Prostate gland (tissue), 2 donors: ENCODE data around the gene ARHGAP26. TPM values are rescaled to one million over a fixed set of nuclear protein-coding genes. Genes with fewer than 3 reads are reported as not detected.
"Not testable (repeated sequence)": the region's sequence is repeated elsewhere in the genome, so short reads cannot be mapped to it uniquely, and the experiment has no call there.

Source experiments
- DNase-seq: peaks from one replicate; pipeline ENCODE4 v3.0.0-alpha.2; 2019; ENCODE audit warnings: low spot score
- H3K27ac ChIP-seq, 2 donors: fragments of 200-600 bp; sonication (generic); 2 replicates each; pipeline ENCODE4 v1.5.1; 2017 to 2019
- H3K27me3 ChIP-seq: fragments of 200-600 bp; sonication (generic); replicated peaks from 2 replicates; pipeline ENCODE4 v1.5.1; 2019; ENCODE audit not compliant: insufficient read depth
- H3K36me3 ChIP-seq, 2 donors: fragments of 200-600 bp; sonication (generic); 1 replicate in 1 of 2; 2 replicates in 1 of 2; pipeline versions ENCODE4 v1.5.1 to v1.8.1; 2017 to 2019
- H3K4me1 ChIP-seq: fragments of 200-600 bp; sonication (generic); replicated peaks from 2 replicates; pipeline ENCODE4 v1.5.1; 2019
- H3K4me3 ChIP-seq, 2 donors: fragments of 200-600 bp; sonication (generic); 2 replicates each; pipeline ENCODE4 v1.5.1; 2017 to 2019
- H3K9me3 ChIP-seq: fragments of 200-600 bp; sonication (generic); 2 replicates; pipeline ENCODE4 v1.5.1; 2017
- CTCF ChIP-seq, 4 experiments: fragments of 200-600 bp in 2 of 4; fragments of 450-650 bp in 2 of 4; sonication (generic) in 2 of 4; IDR thresholded peaks; 1 replicate in 3 of 4; 2 replicates in 1 of 4; pipeline ENCODE4 v1.5.1; 2016 to 2019; ENCODE audit warnings: antibody characterized with exemption in 4 of 4, mild to moderate bottlenecking in 2 of 4, moderate library complexity in 2 of 4
- POLR2A ChIP-seq: fragments of 450-650 bp; IDR thresholded peaks from one replicate; pipeline ENCODE4 v1.6.1; 2016; ENCODE audit warnings: antibody characterized with exemption, mild to moderate bottlenecking
- POLR2AphosphoS5 ChIP-seq: sonication (generic); formaldehyde crosslinking; IDR thresholded peaks from one replicate; pipeline ENCODE4 v1.6.1; 2017; ENCODE audit warnings: antibody characterized with exemption
- WGBS: methylation state at CpG from one replicate; pipeline ENCODE4 v1.1.5; 2018; 5-methylcytosine and 5-hydroxymethylcytosine counted together
- intact Hi-C: fragments of 100-400 bp; cut with DNase I; formaldehyde crosslinking; loops from one replicate; pipeline ENCODE4 v1.14.2; 2022
- total RNA-seq, 2 donors: library from RNA; depleted of rRNA; stranded (reverse); fragments of >200 nt; gene quantifications; one replicate each; pipeline ENCODE4 v1.1.0, GENCODE V29; 2016

The ARHGAP26 gene
- total RNA-seq, 2 donors from 2014 or later = 11.7 to 39.8 TPM

- Histone ChIP-seq H3K4me3 (no peak overlapping the region), H3K36me3 (no peaks in the 10 kb centered on the region), H3K27me3 (no peaks in the 10 kb centered on the region), H3K4me1 (no peaks in the 10 kb centered on the region), H3K27ac (no peak overlapping the region), H3K9me3 (no peaks in the 10 kb centered on the region)
- intact Hi-C loops = no loop called here
- TF ChIP-seq CTCF (IDR thresholded peaks at IDR 0.05) (no peak), POLR2A (no peak), POLR2AphosphoS5 (no peak)
- no peak for DNase-seq
- WGBS = 92% methylated on average over 2 of the region's 2 CpGs
Observed at GRCh38 chr5:142994218-142994617, 224.0 kb downstream of the ARHGAP26 start.

GRCh38 chr5:142995621-142996020, 225.4 kb downstream of the ARHGAP26 start:
- DNase-seq, H3K4me3 ChIP-seq, H3K4me1 ChIP-seq, H3K36me3 ChIP-seq, H3K27me3 ChIP-seq, H3K27ac ChIP-seq, H3K9me3 ChIP-seq, intact Hi-C loops: not testable (repeated sequence)

- Histone ChIP-seq H3K36me3 (no peaks in the 10 kb centered on the region), H3K9me3 (no peaks in the 10 kb centered on the region), H3K4me1 (no peaks in the 10 kb centered on the region), H3K27me3 (no peaks in the 10 kb centered on the region), H3K27ac (no peak overlapping the region), H3K4me3 (no peak overlapping the region)
- intact Hi-C loops = no loop called here
- no peak for TF ChIP-seq CTCF (IDR thresholded peaks at IDR 0.05)
- TF ChIP-seq POLR2AphosphoS5 = no peak
- no peak for TF ChIP-seq POLR2A
- DNase-seq = no peak
- 93% methylated on average over 1 of the region's 1 CpG for WGBS
Observed at GRCh38 chr5:142997591-142997990, 227.4 kb downstream of the ARHGAP26 start.

GRCh38 chr5:142998316-142999020, 228.3 kb downstream of the ARHGAP26 start:
- Histone ChIP-seq H3K27me3 (no peaks in the 10 kb centered on the region), H3K36me3 (no peaks in the 10 kb centered on the region), H3K4me1 (no peaks in the 10 kb centered on the region), H3K4me3 (no peak overlapping the region), H3K9me3 (no peaks in the 10 kb centered on the region), H3K27ac (no peak overlapping the region)
- TF ChIP-seq CTCF (IDR thresholded peaks at IDR 0.05) = no peak
- TF ChIP-seq POLR2A = no peak
- WGBS = 87% methylated on average over 6 of the region's 6 CpGs
- DNase-seq = no peak
- intact Hi-C loops = no loop called here

GRCh38 chr5:143000551-143000950, 230.4 kb downstream of the ARHGAP26 start:
- H3K36me3 ChIP-seq, intact Hi-C loops, H3K9me3 ChIP-seq, H3K27ac ChIP-seq, DNase-seq, H3K4me3 ChIP-seq, H3K27me3 ChIP-seq, H3K4me1 ChIP-seq: not testable (repeated sequence)
- WGBS = 65% methylated on average over 1 of the region's 1 CpG

GRCh38 chr5:143001764-143002351, 231.7 kb downstream of the ARHGAP26 start:
- no peak for DNase-seq
- Histone ChIP-seq H3K27ac (no peak overlapping the region), H3K4me1 (no peaks in the 10 kb centered on the region), H3K36me3 (no peaks in the 10 kb centered on the region), H3K4me3 (no peak overlapping the region), H3K27me3 (no peaks in the 10 kb centered on the region), H3K9me3 (no peaks in the 10 kb centered on the region)
- intact Hi-C loops = no loop called here
- TF ChIP-seq CTCF (IDR thresholded peaks at IDR 0.05) = no peak
- TF ChIP-seq POLR2A = no peak
- no peak for TF ChIP-seq POLR2AphosphoS5
- WGBS = 82% methylated on average over 8 of the region's 8 CpGs
